ENCODE results near the gene EGLN1.
"Not testable (repeated sequence)": the region's sequence is repeated elsewhere in the genome, so short reads cannot be mapped to it uniquely, and the experiment has no call there.

Gene EGLN1

DNA sequence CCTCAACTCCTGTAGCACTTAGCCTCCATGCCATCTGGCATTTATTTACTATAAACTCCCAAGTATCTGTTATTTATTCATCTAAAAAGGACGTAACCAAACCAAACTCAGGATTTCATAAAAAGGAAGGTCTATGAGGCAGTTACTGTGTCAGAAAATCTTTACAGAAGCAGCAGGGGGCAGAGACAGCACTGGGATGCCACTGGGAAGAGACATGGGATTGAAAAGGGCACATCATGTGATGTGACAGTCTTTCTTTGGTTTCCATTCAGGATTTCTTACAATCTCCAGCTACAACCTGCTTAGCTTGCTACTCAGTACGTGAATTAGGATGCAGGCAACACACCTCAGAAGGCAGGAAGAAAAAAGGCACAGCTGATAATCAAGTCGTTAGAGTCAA, 52.8 kb downstream of the EGLN1 start:
- no peak for DNase-seq (ENCODE audit: extremely low read depth in 1 of 2, low read depth in 1 of 2)

DNA sequence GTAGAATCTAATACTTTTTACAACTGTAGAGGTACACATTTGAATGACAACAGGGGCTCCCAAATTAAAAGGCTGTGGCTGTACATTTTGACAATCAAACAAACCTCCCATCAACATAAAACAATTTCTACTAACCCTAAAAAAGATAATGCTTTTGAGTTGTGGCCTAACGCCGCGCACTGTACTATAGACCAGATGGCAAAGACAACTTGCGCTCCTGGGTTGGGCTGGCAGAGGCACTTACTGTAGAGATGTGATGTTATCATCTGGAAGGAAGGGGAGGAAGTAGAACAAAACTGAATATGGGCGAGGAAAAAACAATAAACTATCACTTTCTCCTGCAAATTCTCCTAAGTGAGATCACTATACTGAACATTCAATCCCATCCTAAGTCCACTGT, 57.9 kb downstream of the EGLN1 start:
- DNase-seq (ENCODE audit: extremely low read depth in 1 of 2, low read depth in 1 of 2): no peak

DNA sequence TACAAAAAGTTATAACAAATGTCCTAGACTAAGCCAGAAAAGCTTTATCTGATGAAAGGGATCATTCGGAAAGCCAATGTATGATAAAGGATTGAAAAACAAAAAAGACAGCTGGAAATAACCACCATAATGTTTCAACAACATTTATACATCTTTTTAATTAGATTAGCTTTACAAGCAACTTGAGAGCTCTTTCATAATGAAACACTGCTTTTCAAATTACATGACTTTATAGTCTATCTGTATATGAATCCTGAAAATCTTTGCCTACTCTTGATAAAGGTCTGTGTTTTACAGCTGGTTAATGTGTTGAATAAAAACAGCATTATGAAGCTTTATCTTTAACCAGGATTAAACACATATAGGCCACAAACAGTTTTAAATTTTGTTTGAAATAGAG, 58.5 kb downstream of the EGLN1 start:
- DNase-seq (ENCODE audit: extremely low read depth in 1 of 2, low read depth in 1 of 2): no peak

DNA sequence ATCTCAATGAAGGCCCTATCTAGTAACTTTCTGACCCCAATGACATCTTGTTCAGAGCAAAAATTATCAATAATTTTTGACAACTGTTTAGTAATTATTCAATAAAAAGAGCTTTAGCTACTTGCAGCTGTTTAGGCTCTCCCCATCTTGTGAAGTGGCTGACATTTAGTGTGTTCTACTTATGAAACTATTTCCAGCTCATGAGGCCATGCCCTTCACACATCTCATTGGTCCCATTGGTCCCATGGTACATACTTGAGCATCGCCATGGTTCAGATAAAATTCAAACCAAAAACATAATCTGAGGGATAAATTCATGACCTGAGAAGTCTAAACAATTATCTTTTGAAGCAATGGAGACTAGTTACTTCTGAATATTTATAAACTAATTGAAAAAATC, 59.8 kb downstream of the EGLN1 start:
- no peak for DNase-seq (ENCODE audit: extremely low read depth in 1 of 2, low read depth in 1 of 2)

DNA sequence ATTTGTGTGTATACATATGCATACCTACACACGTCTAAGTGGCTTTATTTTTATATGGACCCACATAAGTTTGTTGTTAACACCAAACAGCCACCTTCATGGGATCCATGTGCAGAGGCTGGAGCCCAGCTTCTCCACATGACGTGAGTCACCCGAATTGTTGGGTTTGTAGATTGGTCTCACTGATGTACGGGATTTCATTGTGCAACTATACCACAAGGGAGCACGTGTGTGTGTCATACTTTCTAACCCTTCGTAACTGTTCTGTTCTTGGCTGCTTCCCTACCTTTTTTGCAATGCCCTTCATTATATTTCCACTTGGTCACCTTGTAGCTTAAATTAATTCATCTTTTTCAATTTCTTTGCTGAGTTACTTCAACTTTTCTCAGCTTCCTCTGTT, 63.0 kb downstream of the EGLN1 start:
- no peak for DNase-seq (ENCODE audit: extremely low read depth in 1 of 2, low read depth in 1 of 2)

DNA sequence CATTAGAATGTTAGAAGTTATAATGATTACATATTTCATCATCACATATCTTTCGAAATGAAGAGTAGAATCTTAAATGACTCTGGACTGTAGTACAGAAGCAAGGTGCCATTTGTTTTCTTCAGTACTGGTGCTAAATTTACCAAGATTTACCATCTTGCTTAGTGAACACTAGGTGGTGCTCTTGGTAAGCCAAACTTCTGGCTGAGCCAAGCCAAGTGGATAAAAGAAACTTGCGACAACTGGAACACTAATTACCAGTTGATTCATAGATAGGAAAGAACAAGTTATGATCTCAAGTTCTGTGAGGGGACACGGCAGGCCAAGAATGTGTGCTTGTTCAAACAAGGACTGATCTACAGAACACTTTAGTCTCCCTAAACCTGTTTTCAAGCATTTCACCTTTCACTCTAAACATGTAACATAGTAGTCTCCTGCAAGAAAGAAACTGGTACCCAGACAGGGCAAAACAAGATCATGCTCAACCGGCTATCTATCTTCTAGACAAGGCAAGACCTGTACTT, 64.2 kb downstream of the EGLN1 start:
- no peak for DNase-seq (ENCODE audit: extremely low read depth in 1 of 2, low read depth in 1 of 2)

DNA sequence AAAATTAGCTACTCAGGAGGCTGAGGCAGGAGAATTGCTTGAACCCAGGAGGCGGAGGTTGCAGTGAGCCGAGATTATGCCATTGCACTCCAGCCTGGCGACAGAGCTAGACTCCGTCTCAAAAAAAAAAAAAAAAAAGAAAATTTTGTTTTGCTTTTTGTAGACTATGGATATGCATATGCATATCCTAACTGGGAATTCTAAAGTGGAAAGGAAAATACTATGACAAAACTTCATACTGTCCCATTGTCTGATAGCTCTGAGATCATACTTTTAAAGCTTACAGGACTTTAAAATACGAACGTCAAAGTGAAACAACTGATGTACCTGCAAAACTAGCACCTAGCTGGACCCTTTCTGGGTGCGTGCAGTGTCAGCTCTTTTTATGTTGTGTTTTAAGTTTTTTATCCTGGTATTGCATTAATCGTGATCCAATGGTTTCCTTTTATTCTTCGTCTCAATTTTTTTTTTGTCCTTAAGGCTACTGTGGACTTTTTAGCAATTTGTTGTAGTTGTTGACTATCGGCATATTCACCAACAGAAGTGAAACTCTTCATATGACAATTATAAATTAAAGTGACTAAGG, 64.8 kb downstream of the EGLN1 start:
- no peak for DNase-seq (ENCODE audit: extremely low read depth in 1 of 2, low read depth in 1 of 2)

DNA sequence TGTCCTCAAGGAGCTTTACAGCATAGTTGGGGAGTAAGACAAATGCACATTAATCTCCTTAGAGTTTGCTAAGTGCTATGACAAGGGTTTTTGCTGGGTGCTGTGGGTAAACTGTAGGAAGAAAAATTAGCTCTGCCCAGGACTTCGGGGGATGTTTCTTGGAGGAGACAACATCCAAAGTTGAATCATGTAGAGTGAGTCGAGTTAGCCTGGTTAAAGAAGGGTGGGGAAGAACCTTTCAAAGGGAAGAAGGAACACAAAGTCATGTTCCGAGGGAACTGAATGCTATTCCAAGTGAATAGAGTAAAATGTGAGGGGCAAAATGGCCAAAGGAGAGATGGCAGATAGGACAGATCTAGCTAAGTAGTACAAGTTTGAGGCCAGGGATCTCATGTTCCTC, 66.9 kb downstream of the EGLN1 start:
- DNase-seq (ENCODE audit: extremely low read depth in 1 of 2, low read depth in 1 of 2): no peak

DNA sequence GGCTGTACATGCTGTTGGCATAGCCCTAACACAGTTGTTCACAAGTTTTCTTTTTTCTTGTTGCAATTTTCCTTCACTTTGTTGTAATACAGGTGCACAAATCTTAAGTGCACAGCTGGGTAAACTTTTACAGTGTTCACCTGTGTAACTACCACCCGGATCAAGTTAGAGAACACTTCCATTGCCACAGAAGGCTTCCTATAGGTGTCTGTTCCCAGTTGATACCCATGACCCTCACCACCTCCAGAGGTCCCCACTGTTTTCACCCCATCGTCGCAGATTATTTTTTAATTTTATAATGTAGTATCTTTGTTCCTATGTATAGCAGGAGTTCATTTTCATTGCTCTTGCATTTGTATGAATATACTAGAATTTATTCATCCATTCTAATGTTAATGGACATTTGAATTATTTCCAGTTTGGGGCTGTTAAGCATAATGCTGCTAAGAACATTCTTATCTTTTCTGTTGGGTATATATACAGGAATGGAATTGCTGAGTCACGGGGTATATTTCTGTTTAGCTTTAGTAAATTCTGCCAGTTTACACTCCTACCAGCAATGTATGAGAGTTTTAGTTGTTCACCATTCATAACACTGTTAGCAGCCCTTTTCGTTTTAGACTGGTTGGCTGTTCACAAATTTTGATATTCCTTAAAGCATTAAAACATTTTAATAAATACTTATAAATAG, 67.6 kb downstream of the EGLN1 start:
- no peak for DNase-seq (ENCODE audit: extremely low read depth in 1 of 2, low read depth in 1 of 2)

DNA sequence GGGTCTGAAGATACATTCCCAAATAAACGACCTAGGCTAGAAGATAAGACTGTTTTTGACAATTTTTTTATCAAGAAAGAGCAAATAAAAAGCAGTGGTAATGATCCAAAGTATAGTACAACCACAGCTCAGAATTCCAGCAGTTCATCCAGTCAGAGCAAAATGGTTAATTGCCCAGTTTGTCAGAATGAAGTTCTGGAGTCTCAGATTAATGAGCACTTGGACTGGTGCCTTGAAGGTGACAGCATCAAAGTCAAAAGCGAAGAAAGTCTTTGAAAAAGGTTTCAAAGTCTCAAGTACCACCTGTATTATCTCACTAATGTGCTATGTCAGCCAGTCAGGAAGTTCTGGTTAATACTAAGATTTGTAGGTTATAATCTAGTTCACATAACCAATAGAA, 69.0 kb downstream of the EGLN1 start:
- no peak for DNase-seq (ENCODE audit: extremely low read depth in 1 of 2, low read depth in 1 of 2)

DNA sequence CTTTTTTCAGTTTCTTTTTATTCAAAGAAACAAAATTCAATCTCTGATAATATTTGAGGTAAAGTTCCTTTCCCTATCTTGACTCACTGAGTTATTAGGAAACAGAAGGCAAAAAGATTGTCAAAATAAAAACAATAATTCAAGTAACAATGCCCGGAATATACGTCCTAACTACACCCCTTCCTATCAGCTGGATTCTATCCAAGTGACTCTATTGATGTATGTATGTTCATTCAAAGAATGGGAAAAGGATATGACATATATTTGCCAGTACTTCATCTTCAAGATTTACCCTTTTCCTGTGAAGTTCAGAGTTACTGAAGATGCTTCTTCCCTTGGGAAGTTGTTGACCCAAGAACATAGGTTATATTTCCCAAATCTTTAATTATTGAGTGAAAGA, 70.3 kb downstream of the EGLN1 start:
- no peak for DNase-seq (ENCODE audit: extremely low read depth in 1 of 2, low read depth in 1 of 2)

DNA sequence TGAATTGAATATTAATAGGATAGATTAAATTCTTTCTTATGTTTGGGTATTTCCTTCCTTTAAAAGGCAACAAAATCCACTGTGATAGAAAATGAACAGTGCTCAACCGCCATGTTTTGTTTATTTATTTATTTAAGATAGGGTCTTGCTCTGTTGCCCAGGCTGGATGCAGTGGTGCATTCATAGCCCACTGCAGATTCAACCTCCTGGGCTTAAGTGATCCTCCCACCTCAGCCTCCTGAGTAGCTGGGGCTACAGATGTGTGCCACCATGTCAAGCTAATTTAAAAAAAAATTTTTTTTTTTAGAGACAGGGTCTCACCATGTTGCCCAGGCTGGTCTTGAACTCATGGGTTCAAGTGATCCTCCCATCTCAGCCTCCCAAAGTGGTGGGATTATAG, 73.2 kb downstream of the EGLN1 start:
- not testable (repeated sequence) for DNase-seq (ENCODE audit: extremely low read depth in 1 of 2, low read depth in 1 of 2)

DNA sequence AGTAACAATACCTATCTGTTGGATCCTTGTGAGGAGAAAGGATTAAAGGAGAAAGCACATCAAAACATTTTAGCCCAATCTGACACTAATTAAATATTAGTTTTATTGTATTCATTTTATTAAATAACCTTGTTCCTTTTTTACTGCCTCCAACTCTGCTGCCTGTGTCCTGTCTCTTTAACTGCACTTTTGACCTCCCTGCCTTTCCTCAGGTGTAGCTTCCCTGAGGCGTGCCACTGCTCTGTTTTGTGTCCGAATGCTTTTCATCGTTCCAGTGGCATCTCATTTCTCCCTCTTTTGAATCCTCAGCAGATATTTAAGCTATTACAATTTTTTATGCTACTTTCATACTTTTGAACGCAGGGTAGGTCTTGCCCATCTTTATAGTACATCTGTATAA, 73.6 kb downstream of the EGLN1 start:
- no peak for DNase-seq (ENCODE audit: extremely low read depth in 1 of 2, low read depth in 1 of 2)

DNA sequence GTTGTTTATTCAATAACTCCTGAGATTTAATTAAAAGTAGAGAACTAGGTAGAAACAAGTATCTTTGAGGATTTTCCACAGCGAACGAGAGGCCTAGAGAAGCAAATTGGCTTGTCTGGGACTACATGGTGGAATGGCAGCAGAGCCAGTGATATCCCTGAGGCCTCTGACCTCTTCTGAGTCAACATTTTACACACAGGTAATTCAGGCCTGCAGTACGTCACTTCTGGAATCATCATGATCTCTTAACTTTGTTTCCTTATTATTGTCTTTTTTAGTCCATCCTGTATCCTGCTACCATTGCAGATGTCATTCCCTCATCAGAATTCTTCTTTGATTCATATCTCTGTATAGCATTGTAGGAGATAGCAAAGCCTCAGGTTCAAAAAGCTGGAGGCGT, 74.1 kb downstream of the EGLN1 start:
- DNase-seq (ENCODE audit: extremely low read depth in 1 of 2, low read depth in 1 of 2): no peak

DNA sequence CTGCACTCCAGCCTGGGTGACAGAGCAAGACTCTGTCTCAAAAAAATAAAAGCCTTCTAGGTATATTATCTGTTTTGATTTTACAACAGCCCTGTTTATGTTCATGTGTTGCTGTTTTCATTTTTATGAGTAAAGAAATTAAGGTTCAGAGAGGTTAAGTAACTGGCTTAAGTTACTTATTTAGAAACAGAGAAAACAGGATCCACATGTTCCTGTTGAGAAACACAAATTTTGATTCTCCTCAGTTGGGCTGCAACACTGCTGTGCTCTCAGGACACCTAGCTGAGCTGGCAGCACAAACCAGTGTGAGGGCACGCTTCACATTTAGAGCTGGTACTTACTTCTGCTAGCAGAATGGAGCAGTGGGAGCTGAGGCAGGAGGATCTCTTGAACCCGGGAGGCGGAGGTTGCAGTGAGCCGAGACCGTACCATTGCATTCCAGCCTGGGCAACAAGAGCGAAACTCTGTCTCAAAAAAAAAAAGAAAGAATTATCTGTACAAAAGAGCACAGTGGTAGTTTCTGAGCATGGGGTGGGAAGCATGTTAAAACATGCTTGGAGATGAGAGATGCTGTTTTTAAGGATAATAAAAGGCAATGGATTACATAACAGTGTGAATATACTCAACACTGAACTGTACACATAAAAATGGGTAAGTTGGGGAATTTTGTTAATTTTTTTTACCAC, 81.6 kb downstream of the EGLN1 start:
- no peak for DNase-seq (ENCODE audit: extremely low read depth in 1 of 2, low read depth in 1 of 2)

DNA sequence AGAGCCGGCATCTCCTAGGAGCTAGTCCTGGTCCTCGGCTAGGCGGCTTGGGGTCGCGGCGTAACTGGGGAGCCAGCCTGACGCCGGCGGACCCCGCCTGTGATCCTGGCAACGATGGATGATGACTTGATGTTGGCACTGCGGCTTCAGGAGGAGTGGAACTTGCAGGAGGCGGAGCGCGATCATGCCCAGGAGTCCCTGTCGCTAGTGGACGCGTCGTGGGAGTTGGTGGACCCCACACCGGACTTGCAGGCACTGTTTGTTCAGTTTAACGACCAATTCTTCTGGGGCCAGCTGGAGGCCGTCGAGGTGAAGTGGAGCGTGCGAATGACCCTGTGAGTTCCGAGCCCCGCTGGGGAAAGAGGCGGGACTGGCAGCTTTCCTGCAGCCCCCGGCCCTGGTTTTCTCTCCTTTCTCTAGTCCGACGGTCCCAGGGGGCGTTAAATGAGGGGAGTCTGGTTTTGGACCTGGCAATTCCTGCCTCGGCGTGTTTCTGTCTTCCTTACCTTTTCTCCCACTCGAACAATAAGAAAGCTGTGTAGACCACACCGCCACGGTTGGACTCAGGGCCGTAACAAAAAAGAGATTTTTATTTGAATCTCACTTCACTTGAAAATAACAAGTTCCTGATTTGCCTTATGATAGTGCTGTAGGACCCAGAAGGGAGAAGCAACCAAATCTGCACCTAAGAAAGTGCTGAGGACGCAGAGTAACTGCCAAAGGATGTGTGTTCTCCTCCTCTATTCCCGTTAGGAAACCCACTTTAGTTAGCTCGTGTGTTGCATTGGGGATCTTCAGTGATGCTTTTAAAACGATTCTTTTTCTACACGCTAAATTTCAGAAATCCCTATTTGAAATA, 83.6 kb downstream of the EGLN1 start, which contains the start of gene SPRTN:
TSS of gene SPRTN (plus strand) at position 24 of the 859 bp plus-strand sequence. CDS start at position 115, 91 bp downstream.
- DNase-seq (ENCODE audit: extremely low read depth in 1 of 2, low read depth in 1 of 2): no peak

DNA sequence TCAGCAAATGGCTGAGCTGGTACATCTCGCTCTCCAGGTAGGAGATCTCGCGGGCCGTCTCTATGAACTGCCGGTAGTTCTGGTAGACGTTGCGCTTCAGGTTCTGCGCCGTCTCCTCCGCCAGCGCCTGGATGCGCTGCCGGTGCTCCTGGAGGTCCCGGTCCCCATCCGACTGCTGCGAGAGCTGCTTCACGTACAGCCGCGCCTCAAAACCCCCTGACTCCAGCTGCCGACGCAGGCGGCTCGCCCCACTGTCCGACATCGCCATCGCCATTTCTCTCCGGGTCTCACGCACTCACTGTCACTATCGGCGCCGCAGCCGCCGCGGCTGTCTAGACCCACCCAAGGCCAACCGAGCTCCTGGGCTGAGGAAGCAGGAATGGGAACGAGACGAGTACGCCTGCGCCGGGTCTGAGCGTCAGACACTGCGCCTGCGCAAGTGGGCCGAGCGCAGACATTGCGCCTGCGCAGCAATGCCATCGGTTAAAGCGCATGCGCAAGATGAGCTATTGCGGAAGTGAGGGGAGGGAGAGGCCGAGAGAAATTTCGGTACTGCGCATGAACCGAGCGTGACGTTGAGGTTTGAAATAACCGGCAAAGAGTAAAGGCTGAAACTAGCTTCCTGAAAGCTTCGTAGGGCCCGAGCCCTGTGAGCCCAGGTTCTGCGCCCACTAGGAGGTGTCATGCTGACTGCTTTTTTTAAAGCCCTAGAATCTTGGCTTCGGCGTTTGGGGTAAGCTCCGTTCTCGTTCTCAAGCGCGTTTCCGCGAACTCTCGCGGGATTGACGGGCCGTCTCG, 84.4 kb downstream of the EGLN1 start, which contains the start of gene EXOC8:
TSS of gene EXOC8 (minus strand) at position 381 of the 798 bp plus-strand sequence. CDS start at position 274, 107 bp downstream.
- peak; percentile 90 to 96 for DNase-seq (ENCODE audit: extremely low read depth in 1 of 2, low read depth in 1 of 2)

DNA sequence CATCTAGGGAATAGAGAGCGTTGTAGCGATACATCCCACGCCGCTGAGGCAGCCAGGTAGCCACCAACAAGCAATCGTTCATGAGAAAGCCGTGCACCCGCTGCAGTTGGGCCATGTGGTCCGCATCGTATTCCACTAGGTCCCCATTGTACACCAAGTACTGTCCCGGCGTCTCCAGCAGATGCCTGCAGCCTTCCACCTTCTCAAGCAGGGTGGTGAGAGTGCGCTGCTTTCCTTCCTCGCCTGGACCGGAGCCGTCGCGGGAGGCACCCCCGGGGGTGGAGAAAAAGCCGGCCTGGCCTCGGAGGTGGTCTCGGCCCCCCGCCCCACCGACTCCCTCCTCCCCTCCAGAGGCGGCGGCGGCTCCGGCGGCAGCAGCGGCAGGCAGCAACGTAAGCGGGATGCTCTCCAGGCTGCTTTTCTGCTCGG, 85.0 kb downstream of the EGLN1 start:
- DNase-seq (ENCODE audit: extremely low read depth in 1 of 2, low read depth in 1 of 2): no peak

DNA sequence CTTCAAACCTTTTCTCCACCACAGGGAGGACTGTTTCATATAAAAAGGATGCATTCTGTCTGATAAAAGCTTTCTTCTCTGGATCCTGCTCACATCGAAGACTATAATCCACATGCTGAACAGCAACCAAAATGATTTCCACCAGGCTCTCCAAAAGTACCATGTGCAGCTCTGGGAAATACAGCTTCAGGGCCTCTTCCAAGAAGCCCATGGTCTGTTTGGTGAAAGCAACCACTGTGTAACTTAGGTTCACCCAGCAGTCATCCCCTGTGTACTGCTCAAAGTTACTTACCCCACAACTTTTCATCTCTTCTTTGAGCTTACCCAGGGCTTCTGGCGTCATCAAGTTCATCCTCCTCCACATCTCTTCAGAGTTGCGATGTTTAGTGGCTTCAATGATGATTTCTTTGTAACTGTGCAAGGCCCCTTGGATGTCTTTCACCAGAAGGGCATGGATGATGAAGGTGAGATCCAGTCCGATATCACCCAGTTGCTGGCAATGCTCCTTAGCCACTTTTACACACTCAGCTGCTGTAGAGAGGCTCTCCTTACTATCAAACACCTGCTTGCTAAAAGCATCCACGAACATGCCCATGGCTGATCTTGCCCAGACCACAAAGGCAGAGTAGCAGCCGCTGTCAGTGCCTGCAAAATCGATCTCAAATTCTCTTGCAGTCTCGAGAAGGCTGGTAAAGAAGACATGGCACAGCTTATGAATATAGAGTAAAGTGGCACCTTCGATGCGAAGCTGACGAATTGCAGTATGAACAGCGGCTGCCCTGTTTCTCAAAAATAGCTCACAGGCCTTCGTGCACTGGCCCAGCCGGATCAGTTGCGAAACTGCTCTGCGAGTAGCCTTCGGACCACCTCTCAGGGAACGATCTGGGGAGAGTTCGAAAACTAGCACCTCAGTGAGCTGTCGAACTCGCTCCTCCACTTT, 86.2 kb downstream of the EGLN1 start:
- no peak for DNase-seq (ENCODE audit: extremely low read depth in 1 of 2, low read depth in 1 of 2)

Data from activated CD8-positive, alpha-beta memory T cell treated with anti-CD3 and anti-CD28 coated beads for 1 hour (primary cell).